Natural killer cell treated with Interleukin-12 subunit alpha and Interleukin-12 subunit beta and Interleukin-15 and Interleukin-18, amount 100 ng/mL, for 72 hours (primary cell): ENCODE results near the gene PRKX. TPM values are rescaled to one million over a fixed set of nuclear protein-coding genes. Genes with fewer than 3 reads are reported as not detected.
"Not testable (repeated sequence)": the region's sequence is repeated elsewhere in the genome, so short reads cannot be mapped to it uniquely, and the experiment has no call there.

ENCODE experiments used
- ATAC-seq, 2 donors: fragments of 150-1000 bp; cut with Tn5 transposase in 1 of 2; sonication (Bioruptor Pico), chemical (Tn5 transposase) in 1 of 2; 2 replicates each; pipeline ENCODE4 v1.10.0; 2021
- DNase-seq: peaks from one replicate; pipeline ENCODE4 v3.0.0; 2022; ENCODE audit warnings: low spot score
- H3K27ac Mint-ChIP-seq, 2 donors: 1 replicate in 1 of 2; 2 replicates in 1 of 2; pipeline ENCODE4 v1.8.0; 2022; ENCODE audit warnings: mixed read lengths in 2 of 2, mild to moderate bottlenecking in 1 of 2, moderate library complexity in 1 of 2
- H3K27me3 Mint-ChIP-seq, 2 donors: 1 replicate in 1 of 2; 2 replicates in 1 of 2; pipeline ENCODE4 v1.8.0; 2022; ENCODE audit warnings: mixed read lengths in 2 of 2
- H3K36me3 Mint-ChIP-seq: one replicate; pipeline ENCODE4 v1.8.0; 2022; ENCODE audit warnings: mixed read lengths
- H3K4me1 Mint-ChIP-seq, 2 donors: 1 replicate in 1 of 2; 2 replicates in 1 of 2; pipeline ENCODE4 v1.8.0; 2022; ENCODE audit warnings: low read depth in 2 of 2, mixed read lengths in 2 of 2, mild to moderate bottlenecking in 1 of 2
- H3K4me3 Mint-ChIP-seq: one replicate; pipeline ENCODE4 v1.8.0; 2022; ENCODE audit warnings: mixed read lengths
- H3K9me3 Mint-ChIP-seq: 2 replicates; pipeline ENCODE4 v1.8.0; 2022; ENCODE audit warnings: mixed read lengths
- total RNA-seq, 2 donors: library from RNA; stranded (reverse); gene quantifications; one replicate each; pipeline ENCODE4 v1.2.3, GENCODE V29; 2022

Gene PRKX
- total RNA-seq, 2 donors from 2014 or later: 109 to 177 TPM

- Mint-ChIP-seq H3K36me3 (no peaks in the 10 kb centered on the region), H3K4me1 (no peaks in the 10 kb centered on the region), H3K27ac (no peak overlapping the region), H3K9me3 (no peaks in the 10 kb centered on the region), H3K4me3 (no peak overlapping the region), H3K27me3 (no peaks in the 10 kb centered on the region)
- ATAC-seq: no peak
- DNase-seq: no peak
These were observed 150.0 kb downstream of the PRKX start for GRCh38 chrX:3563451-3563850.

- not testable (repeated sequence) for H3K27me3 Mint-ChIP-seq, H3K4me3 Mint-ChIP-seq
These were observed 153.4 kb downstream of the PRKX start for GRCh38 chrX:3560010-3560409.

More at GRCh38 chrX:3560010-3560409, 153.4 kb downstream of the PRKX start:
- not testable (repeated sequence) for H3K27ac Mint-ChIP-seq, H3K36me3 Mint-ChIP-seq, ATAC-seq, H3K9me3 Mint-ChIP-seq, DNase-seq, H3K4me1 Mint-ChIP-seq
